ENCODE data around the gene ZNF548.

Gene ZNF548

GRCh38 chr19:57443121-57443696 is 53.6 kb downstream of the ZNF548 start:
- TF ChIP-seq CTCF (conservative IDR thresholded peaks at IDR 0.05; ENCODE audit: low read depth, low read length) = no peak
- no peak overlapping the region for H3K4me3 ChIP-seq (ENCODE audit: low read depth, low read length)
- DNase-seq (ENCODE audit: low read depth) = no peak

DNA sequence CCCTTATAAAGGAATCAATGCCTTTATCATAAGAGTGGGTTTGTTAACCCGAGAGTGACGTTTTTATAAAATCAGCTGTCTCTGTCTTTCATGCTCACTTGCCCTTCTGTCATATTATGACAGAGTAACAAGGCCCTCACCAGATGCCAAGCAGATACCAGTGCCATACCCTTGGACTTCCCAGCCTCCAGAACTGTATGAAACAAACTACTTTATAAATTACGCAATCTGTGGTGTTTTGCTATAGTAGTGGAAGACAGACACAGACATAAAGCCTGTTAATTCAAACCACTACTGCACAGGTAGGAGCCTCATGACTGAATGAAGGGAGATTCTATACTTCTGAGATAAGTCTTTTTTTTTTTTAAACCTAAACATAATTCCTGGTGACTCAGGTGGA is 62.7 kb downstream of the ZNF548 start:
- no peak for DNase-seq (ENCODE audit: low read depth)
- H3K4me3 ChIP-seq (ENCODE audit: low read depth, low read length) = no peak overlapping the region
- no peak for TF ChIP-seq CTCF (conservative IDR thresholded peaks at IDR 0.05; ENCODE audit: low read depth, low read length)

All from choroid plexus epithelial cell (primary cell).